A549 (cell line): ENCODE results near the gene RAB20. TPM values are rescaled to one million over a fixed set of nuclear protein-coding genes. Genes with fewer than 3 reads are reported as not detected.

Experiments
- ATAC-seq, 2 experiments: fragments of 200-7000 bp in 1 of 2; fragments of >200 bp in 1 of 2; cut with Nextera tagmentation in 1 of 2; cut with Tn5 transposase in 1 of 2; 3 replicates each; pipeline versions ENCODE4 v1.8.0 to v1.9.1; 2018 to 2020; ENCODE audit warnings: mild to moderate bottlenecking in 1 of 2, moderate library complexity in 1 of 2
- CTCF ChIA-PET: fragments of 300-600 bp; sonication (Branson Sonifier 250); formaldehyde crosslinking; extraction: SDS; loops from one replicate; lab custom pipeline; 2021; ENCODE audit warnings: antibody characterized with exemption, inconsistent platforms; lab: Yijun Ruan, JAX
- POLR2A ChIA-PET: fragments of 350-600 bp; formaldehyde crosslinking; extraction: SDS; loops from one replicate; lab custom pipeline; 2021; ENCODE audit warnings: antibody characterized with exemption, inconsistent platforms; lab: Yijun Ruan, JAX
- DNase-seq, 2 experiments: peaks; one replicate each; pipeline versions ENCODE4 v3.0.0 to v3.0.0-alpha.2; 2011 to 2016; ENCODE audit warnings: low read depth in 1 of 2, low spot score in 1 of 2
- FAIRE-seq: peaks from 2 replicates; lab custom pipeline; 2011; peaks lifted over from hg19 to GRCh38; lab: Jason Lieb, UNC
- H3K27ac ChIP-seq, 2 experiments: fragments of >200 bp; sonication (Bioruptor Twin); formaldehyde crosslinking; 3 replicates each; pipeline ENCODE4 v1.5.1; 2016 to 2017
- H3K4me1 ChIP-seq: fragments of >200 bp; sonication (Bioruptor Twin); formaldehyde crosslinking; 3 replicates; pipeline ENCODE4 v1.6.1; 2016
- H3K4me2 ChIP-seq: fragments of >200 bp; sonication (Bioruptor Twin); formaldehyde crosslinking; 3 replicates; pipeline ENCODE4 v1.6.1; 2016
- H3K4me3 ChIP-seq: fragments of >200 bp; sonication (Bioruptor Twin); formaldehyde crosslinking; 3 replicates; pipeline ENCODE4 v1.5.1; 2016
- H3K9me3 ChIP-seq: fragments of >200 bp; sonication (Bioruptor Twin); formaldehyde crosslinking; 3 replicates; pipeline ENCODE4 v1.6.1; 2016
- CHD4 ChIP-seq: fragments of 200-600 bp; sonication (generic); IDR thresholded peaks from 2 replicates; pipeline ENCODE4 v1.6.1; 2016; ENCODE audit warnings: antibody characterized with exemption, mild to moderate bottlenecking, borderline replicate concordance
- FOSB ChIP-seq: fragments of 250-450 bp; sonication (Bioruptor Pico); IDR thresholded peaks from 2 replicates; pipeline ENCODE4 v1.5.0; 2020; ENCODE audit warnings: mild to moderate bottlenecking, moderate library complexity
- FOXS1 ChIP-seq: fragments of 250-450 bp; sonication (Bioruptor Pico); IDR thresholded peaks from 2 replicates; pipeline ENCODE4 v1.5.0; 2020; ENCODE audit warnings: mild to moderate bottlenecking, moderate library complexity
- GATA3 ChIP-seq: IDR thresholded peaks from 2 replicates; pipeline ENCODE4 v1.6.1; 2012; ENCODE audit warnings: borderline replicate concordance
- HMGXB4 ChIP-seq: fragments of 250-450 bp; sonication (Bioruptor Pico); IDR thresholded peaks from 2 replicates; pipeline ENCODE4 v1.5.0; 2021; ENCODE audit warnings: mild to moderate bottlenecking, moderate library complexity, borderline replicate concordance
- HOXB5 ChIP-seq: fragments of 250-450 bp; sonication (Bioruptor Pico); IDR thresholded peaks from 2 replicates; pipeline ENCODE4 v1.5.0; 2020; ENCODE audit warnings: mild to moderate bottlenecking, moderate library complexity
- KDM5A ChIP-seq: fragments of 200-600 bp; sonication (generic); IDR thresholded peaks from 2 replicates; pipeline ENCODE4 v1.6.1; 2016; ENCODE audit warnings: antibody characterized with exemption, mild to moderate bottlenecking
- MAFK ChIP-seq: fragments of 450-650 bp; IDR thresholded peaks from 2 replicates; pipeline ENCODE4 v1.6.1; 2014; ENCODE audit not compliant: partially characterized antibody
- MYC ChIP-seq: IDR thresholded peaks from 2 replicates; pipeline ENCODE4 v1.6.1; 2012; ENCODE audit warnings: mild to moderate bottlenecking, inconsistent platforms, low read length, improper control_type of control experiment, borderline replicate concordance
- NFE2L2 ChIP-seq: fragments of 150-350 bp; conservative IDR thresholded peaks from 2 replicates; pipeline ENCODE4 v1.6.1; 2014; ENCODE audit warnings: low read length
- NPAS2 ChIP-seq: fragments of 250-450 bp; sonication (Bioruptor Pico); IDR thresholded peaks from 2 replicates; pipeline ENCODE4 v1.8.0; 2022; ENCODE audit warnings: mild to moderate bottlenecking, moderate library complexity, borderline replicate concordance
- RAD21 ChIP-seq, 2 experiments: fragments of >200 bp in 1 of 2; sonication (Bioruptor Twin) in 1 of 2; formaldehyde crosslinking in 1 of 2; IDR thresholded peaks in 1 of 2; conservative IDR thresholded peaks in 1 of 2; 2 replicates in 1 of 2; 3 replicates in 1 of 2; pipeline ENCODE4 v1.6.1; 2012 to 2018; ENCODE audit warnings: inconsistent platforms in 1 of 2
- RFX5 ChIP-seq: fragments of 450-650 bp; IDR thresholded peaks from 2 replicates; pipeline ENCODE4 v1.7.1; 2014; ENCODE audit warnings: antibody characterized with exemption, mild to moderate bottlenecking, moderate library complexity
- RNF2 ChIP-seq: fragments of 200-600 bp; sonication (generic); IDR thresholded peaks from 2 replicates; pipeline ENCODE4 v1.6.1; 2016; ENCODE audit warnings: low read depth, mild to moderate bottlenecking, antibody characterized with exemption, moderate library complexity, borderline replicate concordance
- SREBF2 ChIP-seq: fragments of 450-650 bp; IDR thresholded peaks from 2 replicates; pipeline ENCODE4 v1.6.1; 2014; ENCODE audit warnings: mild to moderate bottlenecking, moderate library complexity
- TP53 ChIP-seq: fragments of 250-450 bp; sonication (Bioruptor Pico); IDR thresholded peaks from 2 replicates; pipeline ENCODE4 v1.5.0; 2021; ENCODE audit warnings: mild to moderate bottlenecking, moderate library complexity
- USF2 ChIP-seq: fragments of 450-650 bp; IDR thresholded peaks from 2 replicates; pipeline ENCODE4 v1.6.1; 2014; ENCODE audit warnings: antibody characterized with exemption
- ZC3H11A ChIP-seq: fragments of 450-650 bp; IDR thresholded peaks from 2 replicates; pipeline ENCODE4 v1.6.1; 2014; ENCODE audit warnings: antibody characterized with exemption, mild to moderate bottlenecking
- ZFP36 ChIP-seq: fragments of 450-650 bp; IDR thresholded peaks from 2 replicates; pipeline ENCODE4 v1.6.1; 2014; ENCODE audit warnings: borderline replicate concordance; ENCODE audit not compliant: partially characterized antibody
- ZSCAN20 ChIP-seq: fragments of 250-450 bp; sonication (Bioruptor Pico); IDR thresholded peaks from 2 replicates; pipeline ENCODE4 v1.8.0; 2022; ENCODE audit warnings: mild to moderate bottlenecking, moderate library complexity
- WGBS: methylation state at CpG from one replicate; pipeline ENCODE4 v1.1.6; 2017; ENCODE audit errors: missing lambda C conversion rate; 5-methylcytosine and 5-hydroxymethylcytosine counted together
- polyA plus RNA-seq, 4 experiments: library from polyadenylated mRNA; depleted of rRNA in 3 of 4; stranded (reverse); fragments of >200 nt; fragmentation: RNase III in 1 of 4; extraction: RNeasy Plus Mini Kit Qiagen cat#74134 plus additional on column Dnase treatment in 1 of 4; gene quantifications; 2 replicates in 3 of 4; 3 replicates in 1 of 4; pipeline ENCODE4 v1.2.3, GENCODE V29; 2011 to 2017
- TF ChIP-seq, protein P1 (sequence below): IDR thresholded peaks from 2 replicates; pipeline ENCODE4 v1.6.1; 2012
- TF ChIP-seq, protein P2 (sequence below): fragments of >200 bp; sonication (Bioruptor Twin); formaldehyde crosslinking; IDR thresholded peaks from 3 replicates; pipeline ENCODE4 v1.6.1; 2016
- TF ChIP-seq, protein P3 (sequence below): IDR thresholded peaks from 2 replicates; pipeline ENCODE4 v1.6.1; 2012

RAB20 gene
- polyA plus RNA-seq, 2 of the 4 experiments (the other 2 are of a cell fraction) = 1.0 to 1.5 TPM

DNA sequence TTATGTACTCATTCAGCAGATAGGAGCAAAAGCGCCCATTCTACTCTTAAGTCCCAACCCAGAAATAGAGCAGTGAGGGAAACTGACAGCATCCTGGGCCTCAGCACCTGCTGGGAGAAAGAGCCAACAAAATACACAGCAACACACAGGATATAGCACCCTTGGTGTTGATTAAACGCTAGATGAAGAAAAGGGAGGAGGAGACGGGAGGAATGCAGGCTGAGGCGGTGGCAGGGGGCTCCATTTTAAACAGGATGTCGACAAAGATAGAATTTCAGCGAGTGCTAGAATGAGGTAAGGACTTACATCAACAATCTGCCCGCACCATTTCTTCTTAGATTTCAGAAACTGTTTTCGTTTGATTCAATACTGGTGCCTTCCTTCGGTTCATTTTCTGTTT is 4.6 kb upstream of the RAB20 start:
- no peak for ATAC-seq
- CTCF ChIA-PET = no interaction called here
- Histone ChIP-seq H3K4me2 (no peak overlapping the region), H3K4me3 (no peak overlapping the region), H3K9me3 (no peaks in the 10 kb centered on the region), H3K27ac (no peak overlapping the region), H3K4me1 (no peaks in the 10 kb centered on the region)
- no peak for FAIRE-seq
- TF ChIP-seq KDM5A (no peak), NFE2L2 (no peak), FOSB (CRISPR knock-in tag) (no peak), MYC (no peak), FOXS1 (no peak), NPAS2 (no peak), ZC3H11A (no peak), HOXB5 (no peak), USF2 (no peak), RAD21 (conservative IDR thresholded peaks at IDR 0.05 in 1 of 2, IDR thresholded peaks at IDR 0.05 in 1 of 2) (no peak)
- TF ChIP-seq, protein P1, sequence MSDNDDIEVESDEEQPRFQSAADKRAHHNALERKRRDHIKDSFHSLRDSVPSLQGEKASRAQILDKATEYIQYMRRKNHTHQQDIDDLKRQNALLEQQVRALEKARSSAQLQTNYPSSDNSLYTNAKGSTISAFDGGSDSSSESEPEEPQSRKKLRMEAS = no peak
- POLR2A ChIA-PET = no interaction called here
- no peak for DNase-seq
- 80% methylated on average over 9 of the region's 9 CpGs for WGBS

GRCh38 chr13:110565296-110565695 is 3.8 kb upstream of the RAB20 start:
- DNase-seq = no peak
- FAIRE-seq = no peak
- no peak for TF ChIP-seq SREBF2
- TF ChIP-seq ZSCAN20 (CRISPR knock-in tag) = no peak
- TF ChIP-seq MAFK = no peak
- H3K27ac ChIP-seq = no peak overlapping the region
- no peaks in the 10 kb centered on the region for H3K9me3 ChIP-seq
- ChIA-PET POLR2A (no interaction called here), CTCF (interaction anchor here (0.8 kb wide), 1 partner anchor 10 kb away, joined by 3 read pairs; no protein-coding TSS in a partner anchor)
- no peak overlapping the region for H3K4me3 ChIP-seq
- WGBS = 16% methylated on average over 2 of the region's 2 CpGs
- H3K4me2 ChIP-seq = no peak overlapping the region
- no peaks in the 10 kb centered on the region for H3K4me1 ChIP-seq
- ATAC-seq = no peak

DNA sequence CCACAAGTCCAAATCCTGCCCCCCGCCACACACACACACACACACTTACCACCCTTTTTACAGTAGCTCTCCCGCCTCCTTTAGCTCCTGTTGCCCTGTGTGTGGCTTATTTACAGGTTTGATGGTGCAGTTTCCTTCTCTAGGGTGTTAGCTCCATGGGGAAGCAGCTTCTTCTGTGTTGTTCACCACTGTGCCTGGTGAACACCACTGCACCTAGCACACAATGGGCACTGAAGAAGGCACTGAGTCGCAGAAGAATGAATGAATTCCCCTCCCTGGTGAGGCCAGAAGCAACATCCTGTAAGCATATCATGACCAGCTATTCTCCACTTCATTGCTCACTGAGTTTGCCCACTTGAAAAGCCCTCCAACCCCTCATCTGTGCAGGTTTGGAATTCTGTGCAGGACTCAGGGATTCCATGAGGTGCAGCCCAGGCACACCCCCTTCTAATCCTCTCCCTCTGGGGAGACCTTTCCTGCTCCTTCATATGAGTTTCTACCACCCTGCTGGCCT is 3.0 kb upstream of the RAB20 start:
- Histone ChIP-seq H3K27ac (no peak overlapping the region), H3K4me2 (no peak overlapping the region), H3K9me3 (no peaks in the 10 kb centered on the region), H3K4me3 (no peak overlapping the region), H3K4me1 (no peaks in the 10 kb centered on the region)
- 81% methylated on average over 3 of the region's 3 CpGs for WGBS
- CTCF ChIA-PET = interaction anchor here (1.1 to 1.2 kb wide), 2 partner anchors 9 to 29 kb away, joined by 4 read pairs; no protein-coding TSS in a partner anchor
- no peak for TF ChIP-seq RFX5
- TF ChIP-seq ZC3H11A = no peak
- TF ChIP-seq FOSB (CRISPR knock-in tag) = no peak
- TF ChIP-seq HOXB5 = no peak
- no peak for TF ChIP-seq HMGXB4 (CRISPR knock-in tag)
- TF ChIP-seq, protein P2, sequence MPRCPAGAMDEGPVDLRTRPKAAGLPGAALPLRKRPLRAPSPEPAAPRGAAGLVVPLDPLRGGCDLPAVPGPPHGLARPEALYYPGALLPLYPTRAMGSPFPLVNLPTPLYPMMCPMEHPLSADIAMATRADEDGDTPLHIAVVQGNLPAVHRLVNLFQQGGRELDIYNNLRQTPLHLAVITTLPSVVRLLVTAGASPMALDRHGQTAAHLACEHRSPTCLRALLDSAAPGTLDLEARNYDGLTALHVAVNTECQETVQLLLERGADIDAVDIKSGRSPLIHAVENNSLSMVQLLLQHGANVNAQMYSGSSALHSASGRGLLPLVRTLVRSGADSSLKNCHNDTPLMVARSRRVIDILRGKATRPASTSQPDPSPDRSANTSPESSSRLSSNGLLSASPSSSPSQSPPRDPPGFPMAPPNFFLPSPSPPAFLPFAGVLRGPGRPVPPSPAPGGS = no peak
- TF ChIP-seq RNF2 = no peak
- no peak for TF ChIP-seq CHD4
- no peak for TF ChIP-seq NPAS2
- TF ChIP-seq TP53 (CRISPR knock-in tag) = no peak
- no peak for TF ChIP-seq GATA3
- TF ChIP-seq, protein P1 = no peak
- TF ChIP-seq, protein P3, sequence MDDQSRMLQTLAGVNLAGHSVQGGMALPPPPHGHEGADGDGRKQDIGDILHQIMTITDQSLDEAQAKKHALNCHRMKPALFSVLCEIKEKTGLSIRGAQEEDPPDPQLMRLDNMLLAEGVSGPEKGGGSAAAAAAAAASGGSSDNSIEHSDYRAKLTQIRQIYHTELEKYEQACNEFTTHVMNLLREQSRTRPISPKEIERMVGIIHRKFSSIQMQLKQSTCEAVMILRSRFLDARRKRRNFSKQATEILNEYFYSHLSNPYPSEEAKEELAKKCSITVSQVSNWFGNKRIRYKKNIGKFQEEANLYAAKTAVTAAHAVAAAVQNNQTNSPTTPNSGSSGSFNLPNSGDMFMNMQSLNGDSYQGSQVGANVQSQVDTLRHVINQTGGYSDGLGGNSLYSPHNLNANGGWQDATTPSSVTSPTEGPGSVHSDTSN = no peak
- TF ChIP-seq ZFP36 = no peak
- TF ChIP-seq, all 56 proteins: peak for 0
- FAIRE-seq = no peak
- no peak for DNase-seq
- POLR2A ChIA-PET = no interaction called here
- no peak for ATAC-seq
